Testis (tissue), 2 donors: Measurements from ENCODE around the gene MAP6D1.

Experiments used
- CTCF ChIP-seq, 3 experiments: fragments of 450-650 bp in 2 of 3; fragments of 200-600 bp in 1 of 3; sonication (generic) in 1 of 3; IDR thresholded peaks; one replicate each; pipeline ENCODE4 v1.5.1; 2016 to 2019; ENCODE audit warnings: antibody characterized with exemption in 3 of 3, mild to moderate bottlenecking in 2 of 3, moderate library complexity in 1 of 3
- POLR2A ChIP-seq: fragments of 450-650 bp; IDR thresholded peaks from one replicate; pipeline ENCODE4 v1.6.1; 2017; ENCODE audit warnings: antibody characterized with exemption, mild to moderate bottlenecking, moderate library complexity

GRCh38 chr3:183774631-183775030, 50.7 kb downstream of the MAP6D1 start:
- no peak for TF ChIP-seq CTCF (IDR thresholded peaks at IDR 0.05)
- TF ChIP-seq POLR2A = no peak
